Small intestine (tissue), 7 donors: ENCODE data around the gene LTO1. TPM values are rescaled to one million over a fixed set of nuclear protein-coding genes. Genes with fewer than 3 reads are reported as not detected.
A peak's percentile ranks its signal among the peaks of the same experiment; 100 is the strongest.
"Not testable (repeated sequence)": the region's sequence is repeated elsewhere in the genome, so short reads cannot be mapped to it uniquely, and the experiment has no call there.

ENCODE experiments used
- DNase-seq, 2 donors: peaks; one replicate each; pipeline versions ENCODE4 v3.0.0 to v3.0.0-alpha.2; 2013
- FAIRE-seq: peaks from 2 replicates; lab custom pipeline; 2012; peaks lifted over from hg19 to GRCh38; lab: Jason Lieb, UNC
- H3K27ac ChIP-seq, 3 donors: one replicate each; pipeline ENCODE4 v1.5.1; 2013; ENCODE audit warnings: low read length in 2 of 3, mild to moderate bottlenecking in 2 of 3, control low read depth in 1 of 3, inconsistent platforms in 1 of 3, low read depth in 1 of 3, moderate library complexity in 1 of 3
- H3K27me3 ChIP-seq, 3 donors: one replicate each; pipeline ENCODE4 v1.6.1; 2013; ENCODE audit warnings: low read length in 3 of 3, inconsistent platforms in 1 of 3; ENCODE audit not compliant: control insufficient read depth in 3 of 3, insufficient read depth in 3 of 3
- H3K36me3 ChIP-seq, 3 donors: one replicate each; pipeline ENCODE4 v1.6.1; 2013; ENCODE audit warnings: low read length in 3 of 3, inconsistent platforms in 1 of 3, low read depth in 1 of 3, mild to moderate bottlenecking in 1 of 3, moderate library complexity in 1 of 3; ENCODE audit not compliant: control insufficient read depth in 3 of 3, insufficient read depth in 2 of 3
- H3K4me1 ChIP-seq, 3 donors: one replicate each; pipeline ENCODE4 v1.6.1; 2013; ENCODE audit warnings: low read length in 2 of 3, inconsistent platforms in 1 of 3, low read depth in 1 of 3, mild to moderate bottlenecking in 1 of 3, moderate library complexity in 1 of 3; ENCODE audit not compliant: control insufficient read depth in 3 of 3, insufficient read depth in 2 of 3
- H3K4me3 ChIP-seq, 3 donors: one replicate each; pipeline ENCODE4 v1.5.1; 2013; ENCODE audit warnings: low read length in 3 of 3, control low read depth in 1 of 3, inconsistent platforms in 1 of 3, low read depth in 1 of 3, mild to moderate bottlenecking in 1 of 3, moderate library complexity in 1 of 3
- H3K9me3 ChIP-seq, 2 donors: one replicate each; pipeline ENCODE4 v1.6.1; 2013; ENCODE audit warnings: low read depth in 1 of 2, low read length in 1 of 2; ENCODE audit not compliant: control insufficient read depth in 2 of 2, insufficient read depth in 1 of 2
- WGBS, 3 donors: extraction: QIAGEN DNeasy Blood & Tissue Kit; methylation state at CpG; one replicate each; pipeline ENCODE4 v1.1.7; 2013; 5-methylcytosine and 5-hydroxymethylcytosine counted together
- polyA plus RNA-seq, 4 donors: library from polyadenylated mRNA; stranded (reverse) in 3 of 4; unstranded in 1 of 4; fragments of 200-250 nt in 3 of 4; fragments of 120-200 nt in 1 of 4; gene quantifications; one replicate each; pipeline versions ENCODE4 v1.2.1 to v1.2.3, GENCODE V29; 2013
- donor health status: healthy with polysubstance abuse.
- donor health status: control.
- donor health status: control.
- donor health status: Bipolar disorder and iron deficiency.
- donor health status: healthy.

Gene LTO1
- polyA plus RNA-seq, 4 donors = 14.6 to 21.1 (median 17.7) TPM

DNA sequence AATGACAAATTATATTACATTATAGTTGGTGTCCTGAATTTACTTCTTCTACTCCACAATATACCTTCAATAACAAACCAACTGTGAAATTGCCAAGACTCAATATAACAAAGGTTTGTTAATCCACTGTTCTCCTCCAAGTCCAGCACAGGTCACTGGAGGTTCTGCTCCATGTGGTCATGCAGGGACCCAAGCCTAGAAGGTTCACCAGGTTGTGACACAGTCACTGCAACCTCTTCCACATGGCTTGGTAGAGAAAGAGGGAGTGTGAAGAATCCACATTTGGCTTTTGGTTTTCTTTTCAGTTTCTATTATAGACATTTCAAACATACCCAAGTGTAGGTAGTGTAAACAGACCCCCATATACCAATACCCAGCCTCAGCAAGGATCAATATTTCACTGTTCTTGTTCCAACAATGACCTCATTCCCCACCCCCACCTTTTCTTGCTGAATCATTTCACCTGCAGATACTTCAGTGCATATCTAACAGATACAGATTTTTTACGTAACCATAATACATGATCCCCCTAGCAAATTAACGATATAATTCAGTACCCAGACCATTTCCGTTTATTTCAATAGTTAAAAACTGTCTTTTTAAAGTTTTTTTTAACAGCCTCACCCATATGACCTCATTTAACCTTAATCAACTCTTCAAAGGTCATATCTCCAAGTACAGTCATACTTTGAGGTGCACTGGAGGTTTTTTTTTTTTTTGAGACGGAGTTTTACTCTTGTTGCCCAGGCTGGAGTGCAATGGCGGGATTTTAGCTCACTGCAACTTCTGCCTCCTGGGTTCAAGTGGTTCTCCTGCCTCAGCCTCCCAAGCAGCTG lies 14.5 kb upstream of the LTO1 start:
- Histone ChIP-seq H3K27ac (no peak overlapping the region), H3K36me3 (no peaks in the 10 kb centered on the region), H3K27me3 (peaks cover 0 to 9% (median 0%) of the 10 kb centered on the region in 3 donors), H3K4me3 (no peak overlapping the region), H3K4me1 (peaks cover 0 to 8% (median 0%) of the 10 kb centered on the region in 3 donors), H3K9me3 (peaks cover 0 to 4% of the 10 kb centered on the region in 2 donors)
- FAIRE-seq (no peak), DNase-seq (no peak)
- 47 to 67% (median 63%) methylated on average over 5 of the region's 5 CpGs for WGBS, 3 donors

GRCh38 chr11:69687969-69688771 lies 13.0 kb upstream of the LTO1 start:
- not testable (repeated sequence) for H3K27me3 ChIP-seq, FAIRE-seq, H3K36me3 ChIP-seq, H3K27ac ChIP-seq, H3K9me3 ChIP-seq, H3K4me1 ChIP-seq, H3K4me3 ChIP-seq
- DNase-seq = peak; percentile 63 to 82
- WGBS, 3 donors = 25 to 54% (median 27%) methylated on average over 5 of the region's 5 CpGs

DNA sequence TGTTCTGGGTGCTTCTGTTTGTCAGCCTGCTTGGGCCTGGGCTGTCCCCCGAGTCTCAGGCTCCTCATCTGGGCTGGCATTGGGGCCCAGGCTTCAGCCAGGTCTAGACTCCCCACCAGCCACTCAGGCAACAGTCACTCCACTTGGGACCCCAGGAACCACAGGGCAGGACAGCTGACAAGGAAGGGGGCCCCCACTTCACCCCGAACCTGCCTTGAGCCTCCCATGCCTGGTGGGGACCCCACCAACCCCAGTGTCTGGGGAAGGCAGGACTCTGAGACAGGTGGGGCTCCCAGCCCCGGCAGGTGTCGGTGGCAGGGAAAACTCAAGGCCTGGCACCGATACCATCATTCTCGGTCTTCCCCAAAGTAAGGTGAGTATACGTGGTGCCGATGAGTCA lies 11.7 kb upstream of the LTO1 start:
- Histone ChIP-seq H3K4me1 (peaks cover 0 to 8% (median 0%) of the 10 kb centered on the region in 3 donors), H3K36me3 (no peaks in the 10 kb centered on the region), H3K27ac (no peak overlapping the region), H3K9me3 (peaks cover 0 to 4% of the 10 kb centered on the region in 2 donors), H3K4me3 (no peak overlapping the region), H3K27me3 (peaks cover 0 to 7% (median 0%) of the 10 kb centered on the region in 3 donors)
- DNase-seq (no peak), FAIRE-seq (no peak)
- 81 to 88% (median 87%) methylated on average over 8 of the region's 8 CpGs for whole genome bisulfite sequencing, 3 donors

GRCh38 chr11:69686452-69686851 lies 11.3 kb upstream of the LTO1 start:
- Histone ChIP-seq H3K27ac (no peak overlapping the region), H3K4me3 (no peak overlapping the region), H3K9me3 (peaks cover 0 to 4% of the 10 kb centered on the region in 2 donors), H3K36me3 (no peaks in the 10 kb centered on the region), H3K27me3 (peaks cover 0 to 5% (median 0%) of the 10 kb centered on the region in 3 donors), H3K4me1 (peaks cover 0 to 8% (median 0%) of the 10 kb centered on the region in 3 donors)
- no peak for FAIRE-seq
- DNase-seq = no peak
- 69 to 74% (median 70%) methylated on average over 11 to 13 of the region's 13 CpGs for WGBS, 3 donors

DNA sequence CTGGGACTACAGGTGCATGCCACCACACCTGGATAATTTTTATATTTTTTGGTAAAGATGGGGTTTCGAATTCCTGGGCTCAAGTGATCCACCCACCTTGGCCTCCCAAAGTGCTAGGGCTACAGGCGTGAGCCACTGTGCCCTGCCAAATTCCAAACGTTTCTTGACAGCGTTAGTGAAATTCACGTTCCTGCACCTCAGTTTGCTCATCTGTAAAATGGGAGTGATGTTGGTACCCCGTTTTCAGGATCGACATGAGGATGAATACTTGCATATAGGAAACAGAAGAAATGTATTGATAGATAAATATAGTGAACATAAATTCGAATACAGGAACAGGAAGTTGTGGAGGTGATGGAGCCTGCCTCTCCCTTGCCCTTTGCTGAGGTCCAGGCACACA lies 10.2 kb upstream of the LTO1 start:
- FAIRE-seq = no peak
- Histone ChIP-seq H3K4me1 (peaks cover 0 to 8% (median 0%) of the 10 kb centered on the region in 3 donors), H3K9me3 (peaks cover 0 to 4% of the 10 kb centered on the region in 2 donors), H3K27ac (no peak overlapping the region), H3K27me3 (peaks cover 0 to 5% (median 0%) of the 10 kb centered on the region in 3 donors), H3K36me3 (no peaks in the 10 kb centered on the region), H3K4me3 (no peak overlapping the region)
- 49 to 64% (median 50%) methylated on average over 8 of the region's 8 CpGs for WGBS, 3 donors
- no peak for DNase-seq

DNA sequence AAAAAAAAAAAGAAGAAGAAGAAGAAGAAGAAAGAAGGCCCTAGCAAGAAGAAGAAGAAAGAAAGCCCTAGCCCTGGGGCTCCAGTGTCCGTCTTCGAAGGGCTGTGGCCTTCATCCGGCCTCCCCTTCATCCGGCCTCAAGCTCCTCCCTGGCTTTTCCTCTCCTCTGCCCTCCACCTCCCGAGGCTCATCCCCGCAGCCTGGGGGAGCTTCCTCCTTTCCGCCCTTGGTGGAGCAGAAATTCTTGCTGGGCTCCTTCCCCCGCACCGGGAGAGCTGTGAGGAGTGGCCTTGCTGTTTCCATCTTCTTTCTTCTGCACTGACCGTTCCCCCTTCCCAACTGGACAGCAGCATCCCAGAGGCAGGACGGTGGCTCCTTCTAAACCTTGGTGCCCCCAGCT lies 9.5 kb upstream of the LTO1 start:
- DNase-seq (no peak), FAIRE-seq (no peak)
- Histone ChIP-seq H3K4me3 (no peak overlapping the region), H3K27me3 (peaks cover 0 to 5% (median 0%) of the 10 kb centered on the region in 3 donors), H3K36me3 (no peaks in the 10 kb centered on the region), H3K9me3 (peaks cover 0 to 4% of the 10 kb centered on the region in 2 donors), H3K4me1 (peaks cover 0 to 8% (median 0%) of the 10 kb centered on the region in 3 donors), H3K27ac (no peak overlapping the region)
- WGBS, 3 donors = 68 to 82% (median 80%) methylated on average over 11 of the region's 11 CpGs

DNA sequence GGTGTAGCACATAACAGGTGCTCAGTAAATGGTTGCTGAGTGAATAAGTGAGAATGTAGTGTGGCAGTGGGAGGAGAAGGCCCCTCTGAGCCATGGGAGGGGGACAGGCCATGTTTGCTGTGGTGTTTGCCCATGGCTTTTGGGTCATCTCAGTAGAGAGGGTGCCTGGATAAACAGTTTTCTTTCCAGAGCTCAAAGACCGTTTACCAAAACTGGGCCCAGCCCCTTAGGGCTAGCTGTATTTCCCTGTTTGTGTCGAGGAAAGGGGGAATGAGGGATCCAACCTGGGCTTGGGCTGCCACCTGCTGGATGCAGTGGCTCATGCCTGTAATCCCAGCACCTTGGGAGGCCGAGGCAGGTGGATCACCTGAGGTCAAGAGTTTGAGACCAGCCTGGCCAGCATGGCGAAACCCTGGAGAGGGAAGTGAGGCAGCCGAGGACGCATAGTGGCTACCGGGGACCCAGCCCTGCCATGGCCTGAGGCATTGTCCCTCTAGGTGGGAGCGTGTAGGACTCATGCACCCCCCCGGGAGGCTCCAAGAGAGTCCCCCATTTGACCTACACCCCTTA lies 8.7 kb upstream of the LTO1 start:
- DNase-seq = peak; percentile 31 to 55
- Histone ChIP-seq H3K27ac (no peak overlapping the region), H3K27me3 (peaks cover 0 to 5% (median 0%) of the 10 kb centered on the region in 3 donors), H3K4me1 (peaks cover 0 to 5% (median 0%) of the 10 kb centered on the region in 3 donors), H3K9me3 (peaks cover 0 to 4% of the 10 kb centered on the region in 2 donors), H3K4me3 (no peak overlapping the region), H3K36me3 (no peaks in the 10 kb centered on the region)
- 47 to 61% (median 51%) methylated on average over 9 of the region's 9 CpGs for WGBS, 3 donors
- FAIRE-seq = no peak
